Measurements from ENCODE around the gene BCAR3.
"Not testable (repeated sequence)": the region's sequence is repeated elsewhere in the genome, so short reads cannot be mapped to it uniquely, and the experiment has no call there.

The BCAR3 gene

DNA sequence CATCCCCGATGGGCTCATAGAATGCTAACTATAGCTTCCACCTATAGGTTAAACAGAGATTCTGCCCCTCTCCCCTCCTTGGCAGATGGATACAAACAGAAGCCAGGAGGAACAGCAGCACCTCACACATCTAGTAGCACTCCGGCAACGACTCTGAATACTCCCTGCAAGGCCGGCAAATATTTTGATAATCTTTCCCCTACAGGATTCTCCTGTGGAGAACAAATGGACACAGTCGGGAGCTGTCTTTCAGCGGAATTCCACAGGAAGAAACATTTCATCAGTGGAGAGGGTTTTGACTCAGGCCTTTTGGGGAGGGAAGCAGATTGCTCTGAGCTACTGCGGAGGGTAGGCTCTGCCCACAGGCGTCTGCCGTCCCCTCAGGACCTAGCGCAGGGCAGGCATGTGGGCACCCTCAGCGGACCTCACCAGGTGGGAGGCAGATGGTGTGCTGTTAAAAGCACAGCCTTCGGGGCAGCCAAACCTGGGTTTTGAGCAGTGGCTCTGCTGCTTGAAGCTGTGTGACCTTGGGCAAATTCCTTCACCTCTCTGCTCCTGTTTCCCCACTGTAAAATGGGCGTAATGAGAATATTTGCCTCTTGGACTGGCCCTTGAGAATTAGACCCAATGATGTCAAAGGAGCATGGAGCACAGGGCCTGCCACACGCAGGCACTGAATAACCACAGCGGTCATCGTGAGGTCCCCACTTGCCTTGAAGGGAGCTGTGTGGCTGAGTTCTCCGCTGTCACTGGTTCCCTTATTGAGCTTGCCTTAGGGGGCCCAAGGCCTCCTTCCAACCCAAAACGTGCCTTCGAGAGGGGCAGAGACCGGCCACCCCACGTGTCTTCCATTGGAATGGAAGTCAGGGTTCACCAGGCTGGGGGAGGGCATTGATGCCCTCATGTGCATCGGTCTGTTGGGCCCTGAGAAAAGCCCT, 19.2 kb upstream of the BCAR3 start:
- Mint-ChIP-seq H3K36me3 (ENCODE audit: insufficient read depth) (no peaks in the 10 kb centered on the region), H3K4me3 (no peak overlapping the region), H3K27me3 (no peaks in the 10 kb centered on the region), H3K27ac (no peak overlapping the region), H3K4me1 (ENCODE audit: low read depth in 2 of 2) (no peaks in the 10 kb centered on the region), H3K9me3 (no peaks in the 10 kb centered on the region)
- DNase-seq (no peak), ATAC-seq (replicated peaks) (no peak)

DNA sequence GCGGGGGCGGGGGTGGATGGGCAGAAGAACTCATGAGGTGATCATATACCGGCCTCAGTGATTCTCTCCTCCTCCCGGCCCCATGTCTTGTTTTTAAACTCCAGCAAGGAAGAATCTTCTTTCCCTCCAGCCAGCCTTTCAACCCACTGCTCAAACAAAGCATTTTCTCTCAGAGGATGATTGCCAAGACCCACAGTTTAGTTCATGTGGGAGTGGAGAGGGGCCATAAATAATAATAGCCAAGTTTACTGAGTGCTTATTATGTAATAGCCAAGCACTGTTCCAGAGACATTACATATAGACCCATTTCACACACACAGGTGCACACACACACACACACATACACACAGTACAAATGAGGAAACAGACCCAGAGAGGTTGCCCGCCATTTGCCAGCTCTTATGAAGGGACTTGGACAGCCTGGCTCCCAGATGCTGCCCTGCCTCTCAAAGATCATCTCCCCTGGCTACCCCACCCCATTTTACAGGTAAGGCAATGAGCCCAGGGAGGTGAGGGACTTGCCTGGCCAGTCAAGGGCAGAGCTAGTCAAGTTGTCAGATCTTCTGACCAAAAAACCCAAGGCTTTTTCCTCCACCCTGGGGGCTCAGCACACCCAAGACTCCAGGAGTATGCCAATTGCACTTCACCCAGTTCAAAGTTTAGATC, 18.0 kb upstream of the BCAR3 start:
- DNase-seq (no peak), ATAC-seq (replicated peaks) (no peak)
- Mint-ChIP-seq H3K36me3 (ENCODE audit: insufficient read depth) (no peaks in the 10 kb centered on the region), H3K27me3 (no peaks in the 10 kb centered on the region), H3K27ac (no peak overlapping the region), H3K9me3 (no peaks in the 10 kb centered on the region), H3K4me3 (no peak overlapping the region), H3K4me1 (ENCODE audit: low read depth in 2 of 2) (no peaks in the 10 kb centered on the region)

DNA sequence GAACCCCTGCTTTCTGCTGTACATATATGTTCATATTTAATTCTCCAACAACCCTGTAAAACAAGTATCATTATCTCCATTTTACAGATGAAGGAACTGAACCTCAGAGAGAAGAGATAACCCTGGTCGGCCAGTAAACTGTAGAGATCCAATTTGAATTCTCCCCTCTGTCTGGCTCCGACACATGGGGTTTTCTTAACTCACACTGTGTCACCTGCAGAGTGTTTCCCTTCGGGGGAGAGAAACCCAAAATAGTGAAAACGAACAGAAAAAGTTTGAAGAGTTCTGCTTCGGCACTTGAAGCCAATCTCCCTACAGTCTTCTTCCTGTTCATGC, 17.4 kb upstream of the BCAR3 start:
- Mint-ChIP-seq H3K36me3 (ENCODE audit: insufficient read depth) (no peaks in the 10 kb centered on the region), H3K27me3 (no peaks in the 10 kb centered on the region), H3K4me1 (ENCODE audit: low read depth in 2 of 2) (no peaks in the 10 kb centered on the region), H3K9me3 (no peaks in the 10 kb centered on the region), H3K4me3 (no peak overlapping the region), H3K27ac (no peak overlapping the region)
- DNase-seq (no peak), ATAC-seq (replicated peaks) (no peak)

DNA sequence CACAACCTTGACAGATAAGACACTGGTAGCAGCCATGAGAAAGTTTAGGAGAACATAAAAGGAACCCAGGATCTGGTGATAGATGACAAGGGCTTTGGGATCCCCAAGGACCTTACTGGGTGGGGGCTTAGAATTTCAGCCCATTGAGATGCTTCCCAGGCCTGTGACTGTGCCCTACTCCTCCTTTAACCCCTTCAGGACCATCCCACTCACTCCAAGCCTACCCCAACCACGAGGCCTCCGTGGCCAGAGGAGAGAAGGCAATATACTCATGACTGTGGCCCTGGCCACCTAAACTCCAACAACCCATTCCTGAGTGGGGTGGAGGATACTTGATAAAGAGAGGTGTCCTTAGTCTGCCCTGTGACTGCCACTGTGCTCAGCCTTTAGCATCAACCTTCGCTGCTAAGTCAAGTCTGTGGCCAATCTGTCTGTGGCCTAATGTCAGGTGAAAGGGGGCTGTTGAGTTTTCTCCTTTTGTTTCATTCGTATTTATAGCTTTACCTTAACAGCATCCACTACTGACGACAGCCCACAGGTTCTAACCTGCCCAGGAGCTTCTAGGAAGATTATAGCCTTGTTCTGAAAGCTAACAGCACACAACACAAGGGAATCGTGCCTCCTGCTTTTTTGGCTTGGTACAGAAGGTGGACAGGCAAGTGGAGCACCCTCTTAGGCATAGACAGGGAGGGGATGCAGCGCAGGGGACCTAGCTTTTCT, 16.9 kb upstream of the BCAR3 start:
- Mint-ChIP-seq H3K27ac (no peak overlapping the region), H3K9me3 (no peaks in the 10 kb centered on the region), H3K4me3 (no peak overlapping the region), H3K27me3 (no peaks in the 10 kb centered on the region), H3K4me1 (ENCODE audit: low read depth in 2 of 2) (peaks cover 0 to 3% of the 10 kb centered on the region in 2 donors), H3K36me3 (ENCODE audit: insufficient read depth) (no peaks in the 10 kb centered on the region)
- ATAC-seq (replicated peaks) (no peak), DNase-seq (no peak)

DNA sequence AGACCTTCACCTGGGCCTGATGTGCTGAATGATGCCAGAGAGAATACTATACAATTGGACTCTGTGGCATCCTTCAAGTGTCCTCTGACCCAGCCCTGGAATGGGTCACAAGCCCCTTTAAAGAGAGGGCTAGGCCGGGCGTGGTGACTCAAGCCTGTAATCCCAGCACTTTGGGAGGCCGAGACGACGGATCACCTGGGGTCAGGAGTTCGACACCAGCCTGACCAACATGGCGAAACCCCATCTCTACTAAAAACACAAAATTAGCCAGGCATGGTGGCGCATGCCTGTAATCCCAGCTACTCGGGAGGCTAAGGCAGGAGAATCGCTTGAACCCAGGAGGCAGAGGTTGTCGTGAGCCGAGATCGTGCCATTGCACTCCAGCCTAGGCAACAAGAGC, 15.9 kb upstream of the BCAR3 start:
- not testable (repeated sequence) for H3K36me3 Mint-ChIP-seq (ENCODE audit: insufficient read depth); H3K4me3 Mint-ChIP-seq; ATAC-seq (replicated peaks); H3K9me3 Mint-ChIP-seq; H3K4me1 Mint-ChIP-seq (ENCODE audit: low read depth in 2 of 2); H3K27me3 Mint-ChIP-seq; DNase-seq; H3K27ac Mint-ChIP-seq

DNA sequence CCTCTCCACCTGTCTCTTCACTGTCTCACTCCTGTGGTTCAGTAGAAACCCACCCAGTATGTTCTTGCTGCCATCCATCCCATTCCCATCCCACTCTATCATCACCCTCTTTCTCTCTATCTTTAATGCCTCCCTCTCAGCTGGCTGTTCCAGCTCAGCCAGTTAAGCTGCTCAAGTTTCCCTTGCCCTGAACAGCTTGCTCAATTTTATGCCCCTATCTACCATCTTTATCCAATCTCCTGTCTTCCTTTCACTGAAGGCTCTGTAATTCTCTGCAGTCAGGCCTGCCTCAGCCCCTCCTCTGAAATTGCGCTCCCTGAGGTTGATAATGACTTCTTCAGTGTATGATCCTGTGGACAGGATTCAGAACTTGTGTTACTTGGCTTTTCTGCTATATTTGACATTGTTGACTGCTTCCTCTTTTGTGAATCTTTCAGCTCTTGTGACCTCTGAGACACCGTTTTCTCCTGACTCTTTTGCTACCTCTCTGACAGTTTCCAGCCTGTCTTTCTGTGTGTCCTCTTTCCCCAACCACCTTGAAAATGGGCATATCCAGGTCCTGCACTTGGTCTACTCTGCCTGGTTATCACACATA, 13.9 kb upstream of the BCAR3 start:
- DNase-seq (no peak), ATAC-seq (replicated peaks) (no peak)
- no peaks in the 10 kb centered on the region for H3K9me3 Mint-ChIP-seq
- no peak overlapping the region for H3K4me3 Mint-ChIP-seq
- H3K4me1 Mint-ChIP-seq (ENCODE audit: low read depth in 2 of 2): peaks cover 0 to 8% of the 10 kb centered on the region in 2 donors
- no peak overlapping the region for H3K27ac Mint-ChIP-seq
- no peaks in the 10 kb centered on the region for H3K36me3 Mint-ChIP-seq (ENCODE audit: insufficient read depth)
- no peaks in the 10 kb centered on the region for H3K27me3 Mint-ChIP-seq

DNA sequence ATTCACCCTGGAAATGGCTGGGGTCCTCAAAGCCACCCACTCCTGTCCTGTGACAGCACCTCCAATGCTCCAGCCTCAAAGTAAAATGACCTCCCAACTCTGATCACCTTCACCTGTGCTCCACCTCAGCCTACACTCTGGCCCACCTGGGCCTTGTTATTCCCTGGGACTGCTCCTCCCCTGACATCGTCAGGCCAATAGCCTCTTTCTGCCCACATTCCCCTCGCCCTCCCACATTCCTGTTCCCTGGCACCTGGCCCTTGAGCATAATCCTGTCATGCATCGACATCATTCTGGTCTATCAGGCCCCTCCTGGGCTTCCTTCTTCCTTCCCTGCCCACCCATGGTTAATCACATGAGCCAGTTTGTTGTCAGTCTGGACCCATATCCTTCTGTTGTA, 13.2 kb upstream of the BCAR3 start:
- Mint-ChIP-seq H3K9me3 (no peaks in the 10 kb centered on the region), H3K4me3 (no peak overlapping the region), H3K27me3 (no peaks in the 10 kb centered on the region), H3K36me3 (ENCODE audit: insufficient read depth) (no peaks in the 10 kb centered on the region), H3K27ac (no peak overlapping the region), H3K4me1 (ENCODE audit: low read depth in 2 of 2) (peaks cover 0 to 8% of the 10 kb centered on the region in 2 donors)
- DNase-seq (no peak), ATAC-seq (replicated peaks) (no peak)

DNA sequence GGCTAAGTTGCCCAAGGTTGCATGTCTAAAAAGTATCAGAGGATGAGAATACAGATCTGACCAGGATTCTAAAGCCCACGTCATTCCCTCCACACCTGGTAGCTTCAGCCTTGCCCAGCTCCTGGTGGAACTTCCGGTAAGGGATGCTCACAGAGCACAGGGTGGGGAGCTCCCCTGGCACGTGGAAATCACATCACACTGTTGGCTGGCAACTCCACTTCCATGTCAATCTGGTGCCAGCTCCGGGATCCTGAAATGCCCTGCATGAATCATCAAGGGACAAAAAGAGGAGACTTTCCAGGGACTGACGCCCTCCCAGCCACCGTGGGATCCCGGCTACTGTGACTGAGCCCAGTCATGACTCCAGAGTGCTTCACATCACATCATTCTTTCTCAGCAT, 12.4 kb upstream of the BCAR3 start:
- no peak overlapping the region for H3K27ac Mint-ChIP-seq
- no peak for DNase-seq

DNA sequence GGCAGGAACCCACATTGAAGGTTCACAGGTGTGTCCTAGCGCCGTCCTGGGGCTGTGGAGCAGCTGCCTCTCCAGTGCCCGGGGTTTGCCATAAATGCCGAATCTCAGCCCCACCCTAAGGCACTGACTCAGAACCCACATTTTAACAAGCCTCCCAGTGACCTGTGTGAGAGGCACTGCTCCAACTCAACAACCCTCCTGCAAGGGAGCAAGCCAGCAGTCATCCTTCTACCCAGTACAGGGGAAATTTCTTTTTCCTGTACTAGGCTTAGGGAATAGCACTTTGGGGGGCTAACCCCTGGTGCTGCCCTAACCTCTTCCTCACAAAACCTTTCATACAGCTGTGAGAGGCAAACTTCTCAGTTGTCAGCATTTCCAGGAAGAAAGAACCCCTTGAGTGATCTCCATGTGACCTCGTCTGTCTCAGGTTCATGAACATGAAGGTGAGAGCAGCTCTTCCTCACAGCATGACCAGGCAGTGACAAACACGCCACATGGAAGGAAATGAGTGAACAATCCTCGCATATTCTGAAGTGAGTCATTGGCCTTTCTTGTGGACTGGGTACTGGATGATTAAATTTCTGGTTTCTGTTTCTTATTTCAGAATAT, 11.4 kb upstream of the BCAR3 start:
- Mint-ChIP-seq H3K36me3 (ENCODE audit: insufficient read depth) (no peaks in the 10 kb centered on the region), H3K4me3 (no peak overlapping the region), H3K27ac (peak overlapping the region; percentile 10 to 51), H3K27me3 (no peaks in the 10 kb centered on the region), H3K9me3 (no peaks in the 10 kb centered on the region), H3K4me1 (ENCODE audit: low read depth in 2 of 2) (peaks cover 0 to 8% of the 10 kb centered on the region in 2 donors)
- no peak for DNase-seq
- peak; percentile 72 for ATAC-seq (replicated peaks)

More for the DNA sequence above, 12.4 kb upstream of the BCAR3 start:
- peaks cover 0 to 8% of the 10 kb centered on the region in 2 donors for H3K4me1 Mint-ChIP-seq (ENCODE audit: low read depth in 2 of 2)
- ATAC-seq (replicated peaks): no peak
- no peaks in the 10 kb centered on the region for H3K36me3 Mint-ChIP-seq (ENCODE audit: insufficient read depth)
- no peak overlapping the region for H3K4me3 Mint-ChIP-seq
- no peaks in the 10 kb centered on the region for H3K9me3 Mint-ChIP-seq
- H3K27me3 Mint-ChIP-seq: no peaks in the 10 kb centered on the region

DNA sequence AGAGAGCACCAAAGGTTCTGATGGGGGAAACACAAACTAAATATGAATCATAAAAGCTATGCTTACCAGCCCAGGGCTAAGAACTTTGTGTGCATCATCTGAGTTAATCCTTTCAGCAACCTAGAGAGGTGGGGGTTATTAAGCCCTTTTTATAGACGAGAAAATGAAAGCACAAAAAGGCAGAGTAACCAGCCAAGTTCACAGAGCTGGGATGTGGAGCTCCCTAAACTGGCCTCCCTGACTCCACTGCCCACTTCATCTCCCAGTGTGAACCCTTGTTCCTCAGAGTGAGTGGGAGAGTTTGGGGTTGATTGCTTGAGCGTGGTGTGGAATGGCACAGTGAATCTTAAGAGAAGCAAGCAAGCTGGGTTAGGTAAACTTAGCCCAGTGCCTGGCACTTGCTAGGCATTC, 10.8 kb upstream of the BCAR3 start:
- DNase-seq: no peak
- Mint-ChIP-seq H3K4me1 (ENCODE audit: low read depth in 2 of 2) (peaks cover 0 to 8% of the 10 kb centered on the region in 2 donors), H3K4me3 (no peak overlapping the region), H3K36me3 (ENCODE audit: insufficient read depth) (no peaks in the 10 kb centered on the region), H3K27ac (peak overlapping the region in 1 of 2 donors; percentile 10), H3K27me3 (peaks cover 0 to 5% of the 10 kb centered on the region in 2 donors), H3K9me3 (no peaks in the 10 kb centered on the region)
- ATAC-seq (replicated peaks): no peak

DNA sequence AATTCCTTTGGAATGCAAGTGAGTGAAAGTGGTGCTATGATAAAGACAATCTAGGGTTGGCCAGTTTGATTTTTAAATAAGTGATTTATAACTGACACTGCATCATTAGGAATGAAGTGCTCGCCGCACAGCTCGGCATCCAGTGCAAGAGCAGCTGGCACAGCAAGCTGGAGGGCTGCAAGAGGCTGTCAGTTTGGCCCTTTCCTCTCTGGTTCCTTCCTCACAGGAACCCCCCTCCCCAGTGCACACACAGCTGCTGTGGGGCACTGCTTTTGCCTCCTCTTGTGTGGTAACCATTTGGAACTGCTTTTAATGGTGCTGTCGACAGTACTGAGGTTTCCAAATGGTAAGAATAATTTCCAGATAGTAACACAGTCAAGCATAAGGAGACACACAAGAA, 10.4 kb upstream of the BCAR3 start:
- no peak overlapping the region for H3K27ac Mint-ChIP-seq
- peaks cover 0 to 9% of the 10 kb centered on the region in 2 donors for H3K27me3 Mint-ChIP-seq
- peaks cover 0 to 8% of the 10 kb centered on the region in 2 donors for H3K4me1 Mint-ChIP-seq (ENCODE audit: low read depth in 2 of 2)
- ATAC-seq (replicated peaks) (no peak), DNase-seq (no peak)
- no peaks in the 10 kb centered on the region for H3K36me3 Mint-ChIP-seq (ENCODE audit: insufficient read depth)
- no peaks in the 10 kb centered on the region for H3K9me3 Mint-ChIP-seq
- no peak overlapping the region for H3K4me3 Mint-ChIP-seq

DNA sequence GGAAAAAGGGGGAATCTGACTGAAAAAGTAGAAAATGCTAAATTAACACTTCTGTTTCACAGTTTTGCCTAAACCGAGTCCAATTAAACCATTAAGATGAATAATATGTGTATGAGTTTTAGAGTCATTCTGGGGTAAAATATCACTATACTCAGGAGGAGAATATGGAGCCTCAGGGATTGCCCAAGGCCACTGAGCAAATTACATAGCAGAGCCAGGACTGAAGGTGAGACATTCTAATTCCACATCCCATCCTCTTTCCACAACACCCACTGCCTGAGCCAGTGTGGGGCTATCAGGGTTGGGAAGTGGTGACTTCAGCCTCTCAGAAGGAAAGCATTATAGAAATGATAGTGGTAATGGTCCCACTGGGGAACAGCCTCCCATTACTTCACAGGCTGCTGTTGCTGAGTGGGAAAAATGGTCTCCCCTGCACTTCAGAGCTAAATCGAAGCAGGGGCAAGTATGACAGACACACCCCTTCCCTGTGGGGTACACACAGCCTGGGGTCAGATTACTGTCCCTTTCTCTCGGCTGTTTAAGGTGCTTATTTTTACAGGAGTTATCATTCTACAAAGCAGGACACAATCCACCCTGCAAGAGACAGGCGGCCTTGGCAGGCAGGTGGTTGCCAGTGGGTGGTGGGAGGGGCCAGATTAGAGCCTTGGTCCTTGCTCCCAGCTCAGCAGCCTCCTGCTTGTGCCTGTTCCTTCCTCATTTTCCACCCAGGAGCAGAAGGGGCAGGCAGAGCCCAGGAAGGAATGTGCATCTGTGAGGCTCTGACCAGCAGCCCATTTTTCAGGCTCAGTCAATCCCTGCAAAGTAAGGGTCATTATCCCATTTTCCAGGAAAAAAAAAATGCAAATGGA, 9.5 kb upstream of the BCAR3 start:
- Mint-ChIP-seq H3K27me3 (peaks cover 0 to 15% of the 10 kb centered on the region in 2 donors), H3K36me3 (ENCODE audit: insufficient read depth) (no peaks in the 10 kb centered on the region), H3K27ac (no peak overlapping the region), H3K9me3 (no peaks in the 10 kb centered on the region), H3K4me1 (ENCODE audit: low read depth in 2 of 2) (peaks cover 0 to 8% of the 10 kb centered on the region in 2 donors), H3K4me3 (no peak overlapping the region)
- ATAC-seq (replicated peaks) (no peak), DNase-seq (no peak)

Data from effector memory CD8-positive, alpha-beta T cell (primary cell).